GM12864 (cell line): Measurements from ENCODE around the gene TLR8.
A peak's percentile ranks its signal among the peaks of the same experiment; 100 is the strongest.

Experiments used
- DNase-seq: peaks from one replicate; pipeline ENCODE4 v3.0.0-alpha.2; 2011; ENCODE audit warnings: low read depth
- H3K4me3 ChIP-seq: 2 replicates; pipeline ENCODE4 v1.5.1; 2011; ENCODE audit warnings: mild to moderate bottlenecking, low read depth, low read length, control low read depth
- TF ChIP-seq, protein P1 (sequence below): IDR thresholded peaks from 2 replicates; pipeline ENCODE4 v1.5.1; 2011; ENCODE audit warnings: low read depth, mild to moderate bottlenecking, moderate library complexity, low read length, control low read depth, inconsistent platforms; ENCODE audit errors: missing control alignments

Gene TLR8

GRCh38 chrX:12894074-12895030 is 12.1 kb upstream of the TLR8 start:
- H3K4me3 ChIP-seq: no peak overlapping the region
- TF ChIP-seq, protein P1, sequence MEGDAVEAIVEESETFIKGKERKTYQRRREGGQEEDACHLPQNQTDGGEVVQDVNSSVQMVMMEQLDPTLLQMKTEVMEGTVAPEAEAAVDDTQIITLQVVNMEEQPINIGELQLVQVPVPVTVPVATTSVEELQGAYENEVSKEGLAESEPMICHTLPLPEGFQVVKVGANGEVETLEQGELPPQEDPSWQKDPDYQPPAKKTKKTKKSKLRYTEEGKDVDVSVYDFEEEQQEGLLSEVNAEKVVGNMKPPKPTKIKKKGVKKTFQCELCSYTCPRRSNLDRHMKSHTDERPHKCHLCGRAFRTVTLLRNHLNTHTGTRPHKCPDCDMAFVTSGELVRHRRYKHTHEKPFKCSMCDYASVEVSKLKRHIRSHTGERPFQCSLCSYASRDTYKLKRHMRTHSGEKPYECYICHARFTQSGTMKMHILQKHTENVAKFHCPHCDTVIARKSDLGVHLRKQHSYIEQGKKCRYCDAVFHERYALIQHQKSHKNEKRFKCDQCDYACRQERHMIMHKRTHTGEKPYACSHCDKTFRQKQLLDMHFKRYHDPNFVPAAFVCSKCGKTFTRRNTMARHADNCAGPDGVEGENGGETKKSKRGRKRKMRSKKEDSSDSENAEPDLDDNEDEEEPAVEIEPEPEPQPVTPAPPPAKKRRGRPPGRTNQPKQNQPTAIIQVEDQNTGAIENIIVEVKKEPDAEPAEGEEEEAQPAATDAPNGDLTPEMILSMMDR: peak; percentile 63
- no peak for DNase-seq

GRCh38 chrX:12895866-12896265 is 10.6 kb upstream of the TLR8 start:
- H3K4me3 ChIP-seq: no peak overlapping the region
- TF ChIP-seq, protein P1: no peak

GRCh38 chrX:12896935-12897334 is 9.5 kb upstream of the TLR8 start:
- TF ChIP-seq, protein P1: no peak
- no peak overlapping the region for H3K4me3 ChIP-seq
- no peak for DNase-seq

More at GRCh38 chrX:12895866-12896265, 10.6 kb upstream of the TLR8 start:
- DNase-seq: no peak

DNA sequence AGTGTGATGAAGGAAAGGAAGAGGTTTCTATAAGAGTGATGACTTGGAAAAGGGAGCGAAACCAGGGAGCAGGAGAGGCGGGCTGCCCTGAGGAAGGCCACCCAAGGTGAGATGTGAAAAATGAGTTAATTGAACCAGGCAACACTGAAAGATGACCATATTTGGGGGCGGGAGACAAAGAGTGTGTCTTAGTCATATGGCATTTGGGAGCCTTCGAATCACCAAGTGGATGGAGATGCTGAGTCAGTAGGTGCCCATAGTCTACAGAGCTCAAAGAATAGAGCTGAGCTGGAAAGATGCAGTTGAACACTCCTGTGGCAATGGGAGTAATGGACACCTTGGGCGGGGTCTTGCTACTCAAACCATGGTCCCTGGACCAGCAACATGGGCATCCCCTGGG is 8.3 kb upstream of the TLR8 start:
- TF ChIP-seq, protein P1: no peak
- no peak for DNase-seq
- H3K4me3 ChIP-seq: no peak overlapping the region

- no peak for DNase-seq
- TF ChIP-seq, protein P1: no peak
- no peak overlapping the region for H3K4me3 ChIP-seq
Observed at GRCh38 chrX:12899506-12899905, 6.9 kb upstream of the TLR8 start.

- no peak for DNase-seq
- TF ChIP-seq, protein P1: peak; percentile 45
- H3K4me3 ChIP-seq: no peak overlapping the region
Observed at GRCh38 chrX:12901486-12901885, 4.9 kb upstream of the TLR8 start.
